Stimulated activated naive B cell treated with anti-CD40 and anti-IgM and Interleukin-4, amounts not matched to agents 10 μg/mL and 1 μg/mL and 100 μg/mL, for 72 hours (primary cell): ENCODE data around the gene MEGF11.
A peak's percentile ranks its signal among the peaks of the same experiment; 100 is the strongest.

Experiments
- ATAC-seq, 2 donors: fragments of 150-1000 bp; cut with Tn5 transposase; replicated peaks; 2 replicates each; pipeline ENCODE4 v1.10.0; 2021; ENCODE audit warnings: moderate library complexity in 1 of 2
- DNase-seq: peaks from one replicate; pipeline ENCODE4 v3.0.0; 2021
- H3K27ac Mint-ChIP-seq: one replicate; pipeline ENCODE4 v1.8.0; 2022; ENCODE audit warnings: mild to moderate bottlenecking, mixed read lengths
- H3K27me3 Mint-ChIP-seq, 2 donors: one replicate each; pipeline ENCODE4 v1.8.0; 2022; ENCODE audit warnings: mixed read lengths in 2 of 2
- H3K36me3 Mint-ChIP-seq, 2 donors: one replicate each; pipeline ENCODE4 v1.8.0; 2022; ENCODE audit warnings: mixed read lengths in 2 of 2, mild to moderate bottlenecking in 1 of 2
- H3K4me1 Mint-ChIP-seq, 2 donors: one replicate each; pipeline ENCODE4 v1.8.0; 2022; ENCODE audit warnings: mixed read lengths in 2 of 2, mild to moderate bottlenecking in 1 of 2
- H3K4me3 Mint-ChIP-seq, 2 donors: one replicate each; pipeline ENCODE4 v1.8.0; 2022; ENCODE audit warnings: mild to moderate bottlenecking in 2 of 2, mixed read lengths in 2 of 2, moderate library complexity in 1 of 2
- H3K9me3 Mint-ChIP-seq, 2 donors: one replicate each; pipeline ENCODE4 v1.8.0; 2022; ENCODE audit warnings: mixed read lengths in 2 of 2, mild to moderate bottlenecking in 1 of 2

MEGF11 gene

DNA sequence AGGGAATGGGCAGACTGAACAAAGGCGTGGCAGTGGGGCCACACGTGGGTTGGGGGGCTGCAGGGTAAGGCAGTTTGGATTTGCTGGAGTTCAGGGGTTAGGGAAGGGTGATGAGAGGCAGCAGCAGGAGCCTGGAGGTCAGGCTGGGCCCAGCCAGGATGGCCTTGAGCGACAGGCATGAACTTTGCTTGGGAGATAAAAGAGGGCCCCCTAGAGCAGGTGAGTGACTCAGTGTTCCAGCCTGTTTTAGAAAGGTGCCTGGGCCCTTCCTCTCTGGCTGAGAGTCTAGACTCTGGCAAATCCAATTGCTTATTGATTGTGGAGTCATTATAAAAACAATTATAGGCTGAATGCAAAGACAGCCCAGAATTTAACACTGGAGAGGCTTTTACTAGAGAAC, 309.1 kb downstream of the MEGF11 start:
- Mint-ChIP-seq H3K27me3 (no peaks in the 10 kb centered on the region), H3K4me3 (no peak overlapping the region), H3K9me3 (no peaks in the 10 kb centered on the region), H3K36me3 (no peaks in the 10 kb centered on the region), H3K4me1 (no peaks in the 10 kb centered on the region), H3K27ac (no peak overlapping the region)
- DNase-seq (no peak), ATAC-seq (no peak)

- Mint-ChIP-seq H3K4me3 (no peak overlapping the region), H3K9me3 (no peaks in the 10 kb centered on the region), H3K27ac (no peak overlapping the region), H3K27me3 (no peaks in the 10 kb centered on the region), H3K4me1 (no peaks in the 10 kb centered on the region), H3K36me3 (no peaks in the 10 kb centered on the region)
- no peak for DNase-seq
- no peak for ATAC-seq
These were observed 311.1 kb downstream of the MEGF11 start for GRCh38 chr15:65942436-65942835.

GRCh38 chr15:65940618-65940909, 313.0 kb downstream of the MEGF11 start:
- H3K27me3 Mint-ChIP-seq = no peaks in the 10 kb centered on the region
- no peaks in the 10 kb centered on the region for H3K9me3 Mint-ChIP-seq
- no peak overlapping the region for H3K27ac Mint-ChIP-seq
- DNase-seq = no peak
- no peak overlapping the region for H3K4me3 Mint-ChIP-seq
- H3K4me1 Mint-ChIP-seq = no peaks in the 10 kb centered on the region
- ATAC-seq = no peak
- H3K36me3 Mint-ChIP-seq = no peaks in the 10 kb centered on the region

GRCh38 chr15:65939901-65940617, 313.5 kb downstream of the MEGF11 start:
- no peak for DNase-seq
- no peaks in the 10 kb centered on the region for H3K36me3 Mint-ChIP-seq
- H3K4me1 Mint-ChIP-seq = no peaks in the 10 kb centered on the region
- no peaks in the 10 kb centered on the region for H3K9me3 Mint-ChIP-seq
- no peak for ATAC-seq
- H3K27me3 Mint-ChIP-seq = no peaks in the 10 kb centered on the region
- H3K27ac Mint-ChIP-seq = no peak overlapping the region
- no peak overlapping the region for H3K4me3 Mint-ChIP-seq

- Mint-ChIP-seq H3K27me3 (no peaks in the 10 kb centered on the region), H3K4me3 (no peak overlapping the region), H3K27ac (no peak overlapping the region), H3K9me3 (no peaks in the 10 kb centered on the region), H3K36me3 (no peaks in the 10 kb centered on the region), H3K4me1 (no peaks in the 10 kb centered on the region)
- ATAC-seq (no peak), DNase-seq (no peak)
These were observed 314.9 kb downstream of the MEGF11 start for GRCh38 chr15:65938604-65939003.

GRCh38 chr15:65937476-65937875, 316.1 kb downstream of the MEGF11 start:
- DNase-seq (no peak), ATAC-seq (no peak)
- Mint-ChIP-seq H3K27me3 (no peaks in the 10 kb centered on the region), H3K4me3 (no peak overlapping the region), H3K27ac (no peak overlapping the region), H3K36me3 (no peaks in the 10 kb centered on the region), H3K4me1 (no peaks in the 10 kb centered on the region), H3K9me3 (no peaks in the 10 kb centered on the region)

DNA sequence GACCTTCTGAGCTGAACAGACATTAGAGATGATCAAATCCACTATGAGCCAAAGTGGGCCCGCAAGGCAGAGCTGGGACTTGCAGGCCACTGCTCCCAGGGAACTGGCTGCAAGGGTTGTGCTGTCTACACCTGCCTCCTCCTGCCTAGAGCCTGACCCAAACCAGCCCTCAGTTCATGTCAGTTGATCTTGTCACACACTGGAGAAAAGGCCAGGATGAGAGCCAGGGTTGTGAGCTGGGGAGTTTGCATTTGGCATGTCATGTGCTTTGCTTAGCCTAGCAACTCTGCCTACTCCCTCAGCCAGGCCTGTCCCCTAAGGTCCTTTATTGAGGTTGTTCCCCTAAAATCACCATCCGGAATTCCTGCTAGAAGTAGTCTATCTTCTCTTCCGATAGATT, 316.5 kb downstream of the MEGF11 start:
- Mint-ChIP-seq H3K36me3 (no peaks in the 10 kb centered on the region), H3K27me3 (no peaks in the 10 kb centered on the region), H3K27ac (no peak overlapping the region), H3K4me1 (no peaks in the 10 kb centered on the region), H3K9me3 (no peaks in the 10 kb centered on the region), H3K4me3 (no peak overlapping the region)
- ATAC-seq (no peak), DNase-seq (no peak)

GRCh38 chr15:65936282-65936681, 317.3 kb downstream of the MEGF11 start:
- Mint-ChIP-seq H3K27ac (no peak overlapping the region), H3K4me3 (no peak overlapping the region), H3K27me3 (no peaks in the 10 kb centered on the region), H3K4me1 (no peaks in the 10 kb centered on the region), H3K9me3 (no peaks in the 10 kb centered on the region), H3K36me3 (no peaks in the 10 kb centered on the region)
- no peak for DNase-seq
- no peak for ATAC-seq

- H3K27me3 Mint-ChIP-seq = no peaks in the 10 kb centered on the region
- ATAC-seq (no peak), DNase-seq (no peak)
- no peak overlapping the region for H3K27ac Mint-ChIP-seq
- no peaks in the 10 kb centered on the region for H3K9me3 Mint-ChIP-seq
- H3K4me1 Mint-ChIP-seq = no peaks in the 10 kb centered on the region
- H3K4me3 Mint-ChIP-seq = no peak overlapping the region
- H3K36me3 Mint-ChIP-seq = no peaks in the 10 kb centered on the region
These were observed 318.2 kb downstream of the MEGF11 start for GRCh38 chr15:65935391-65935790.

GRCh38 chr15:65931221-65931620, 322.3 kb downstream of the MEGF11 start:
- Mint-ChIP-seq H3K4me1 (no peaks in the 10 kb centered on the region), H3K27ac (no peak overlapping the region), H3K9me3 (no peaks in the 10 kb centered on the region), H3K27me3 (no peaks in the 10 kb centered on the region), H3K36me3 (no peaks in the 10 kb centered on the region), H3K4me3 (no peak overlapping the region)
- ATAC-seq (no peak), DNase-seq (no peak)

- Mint-ChIP-seq H3K4me3 (no peak overlapping the region), H3K36me3 (no peaks in the 10 kb centered on the region), H3K27ac (no peak overlapping the region), H3K4me1 (no peaks in the 10 kb centered on the region), H3K9me3 (no peaks in the 10 kb centered on the region), H3K27me3 (no peaks in the 10 kb centered on the region)
- DNase-seq (no peak), ATAC-seq (no peak)
These were observed 323.4 kb downstream of the MEGF11 start for GRCh38 chr15:65930134-65930533.

GRCh38 chr15:65929573-65929972, 324.0 kb downstream of the MEGF11 start:
- Mint-ChIP-seq H3K4me1 (no peaks in the 10 kb centered on the region), H3K9me3 (no peaks in the 10 kb centered on the region), H3K27me3 (no peaks in the 10 kb centered on the region), H3K4me3 (no peak overlapping the region), H3K36me3 (no peaks in the 10 kb centered on the region), H3K27ac (no peak overlapping the region)
- DNase-seq (no peak), ATAC-seq (no peak)

GRCh38 chr15:65927545-65927944, 326.0 kb downstream of the MEGF11 start:
- DNase-seq (no peak), ATAC-seq (no peak)
- H3K36me3 Mint-ChIP-seq = no peaks in the 10 kb centered on the region
- H3K27me3 Mint-ChIP-seq = no peaks in the 10 kb centered on the region
- no peaks in the 10 kb centered on the region for H3K4me1 Mint-ChIP-seq
- no peaks in the 10 kb centered on the region for H3K9me3 Mint-ChIP-seq
- no peak overlapping the region for H3K4me3 Mint-ChIP-seq
- H3K27ac Mint-ChIP-seq = no peak overlapping the region

- Mint-ChIP-seq H3K27me3 (no peaks in the 10 kb centered on the region), H3K4me3 (no peak overlapping the region), H3K9me3 (no peaks in the 10 kb centered on the region), H3K36me3 (no peaks in the 10 kb centered on the region), H3K4me1 (peaks cover 4 to 5% of the 10 kb centered on the region in 2 donors), H3K27ac (no peak overlapping the region)
- ATAC-seq (peak; percentile 44 to 69), DNase-seq (no peak)
These were observed 326.7 kb downstream of the MEGF11 start for GRCh38 chr15:65926899-65927298.

DNA sequence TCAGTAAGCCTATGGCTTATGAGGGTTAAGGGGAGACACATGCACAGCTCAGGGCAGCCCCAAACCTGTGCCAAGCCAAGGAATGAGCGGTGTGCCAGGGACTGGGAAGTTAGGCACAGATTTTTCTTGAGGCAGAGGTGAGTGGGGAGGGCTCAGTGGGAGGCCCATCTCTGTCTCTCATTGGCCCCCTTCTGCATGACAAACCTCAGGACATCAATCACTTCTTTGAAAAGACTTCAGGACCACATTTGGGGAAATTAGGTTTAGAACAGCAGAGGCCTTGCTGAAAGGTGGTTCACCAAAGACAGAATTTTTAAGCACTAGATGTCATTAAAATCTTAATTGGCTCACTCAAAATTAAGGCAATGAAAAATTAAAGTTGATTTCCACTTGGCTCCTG, 327.1 kb downstream of the MEGF11 start:
- Mint-ChIP-seq H3K36me3 (no peaks in the 10 kb centered on the region), H3K27ac (no peak overlapping the region), H3K4me1 (peaks cover 8 to 10% of the 10 kb centered on the region in 2 donors), H3K27me3 (no peaks in the 10 kb centered on the region), H3K9me3 (no peaks in the 10 kb centered on the region), H3K4me3 (no peak overlapping the region)
- no peak for ATAC-seq
- DNase-seq = no peak

GRCh38 chr15:65925338-65925737, 328.2 kb downstream of the MEGF11 start:
- Mint-ChIP-seq H3K27ac (no peak overlapping the region), H3K4me1 (peaks cover 19 to 21% of the 10 kb centered on the region in 2 donors), H3K4me3 (no peak overlapping the region), H3K27me3 (no peaks in the 10 kb centered on the region), H3K36me3 (no peaks in the 10 kb centered on the region), H3K9me3 (no peaks in the 10 kb centered on the region)
- DNase-seq = no peak
- no peak for ATAC-seq
